ENCODE results near the gene ANO9.
A peak's percentile ranks its signal among the peaks of the same experiment; 100 is the strongest.

ANO9 gene

DNA sequence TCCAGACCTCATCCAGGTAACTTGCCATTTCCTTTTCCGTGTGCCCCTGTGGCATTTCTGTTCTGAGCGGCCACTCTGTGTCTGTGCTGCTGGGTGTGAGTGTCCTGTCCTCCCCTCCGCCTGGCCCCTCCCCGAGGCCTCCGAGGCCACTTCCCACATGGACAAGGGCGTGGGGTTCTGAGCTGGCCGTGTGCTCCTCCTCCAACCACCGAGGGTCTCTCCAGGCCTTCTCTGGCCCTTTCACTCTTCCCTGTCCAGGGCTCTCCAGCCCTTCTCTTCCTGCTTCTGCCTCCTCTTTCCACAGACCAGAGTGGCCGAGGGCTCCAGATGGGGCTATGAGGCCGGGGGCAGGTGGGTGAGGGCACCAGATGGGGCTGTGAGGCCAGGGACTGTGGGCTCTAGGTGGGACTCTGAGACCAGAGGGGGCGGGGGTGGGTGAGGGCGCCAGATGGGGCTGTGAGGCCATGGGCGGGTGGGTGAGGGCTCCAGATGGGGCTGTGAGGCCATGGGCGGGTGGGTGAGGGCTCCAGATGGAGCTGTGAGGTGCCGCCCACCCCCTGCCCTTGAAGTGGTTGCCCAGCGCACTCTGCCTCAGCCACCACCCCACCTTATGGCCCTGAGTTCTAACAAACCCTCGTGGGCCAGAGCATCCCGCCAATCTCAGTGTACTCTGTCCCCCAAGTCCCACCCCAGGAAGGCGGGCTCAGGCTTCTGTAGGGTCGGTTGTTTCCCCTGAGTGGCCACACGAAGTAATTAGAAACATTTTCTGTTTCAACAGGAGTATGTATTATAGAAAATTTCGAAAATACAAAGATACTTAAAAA, 32.4 kb upstream of the ANO9 start:
- Histone ChIP-seq H3K27me3 (ENCODE audit: insufficient read depth, low read length) (no peaks in the 10 kb centered on the region), H3K79me2 (ENCODE audit: control insufficient read depth, insufficient read depth, low read length, poor library complexity) (peaks cover 2% of the 10 kb centered on the region), H2BK120ac (ENCODE audit: insufficient read depth, low read length, poor library complexity) (no peak overlapping the region), H3K14ac (ENCODE audit: low read length) (no peak overlapping the region), H2BK12ac (ENCODE audit: low read length) (no peak overlapping the region), H2AK5ac (ENCODE audit: low read length) (no peak overlapping the region), H3K4me3 (ENCODE audit: low read depth, low read length) (no peak overlapping the region), H3K4ac (ENCODE audit: low read depth, low read length) (peak overlapping the region; percentile 15), H4K91ac (ENCODE audit: low read depth, low read length) (no peak overlapping the region), H3K18ac (ENCODE audit: low read length) (peak overlapping the region; percentile 2), H3K4me1 (ENCODE audit: control insufficient read depth in 1 of 2, insufficient read depth in 2 of 2, low read length in 2 of 2) (peaks cover 10 to 21% of the 10 kb centered on the region in 2 experiments), H3K36me3 (ENCODE audit: control insufficient read depth in 1 of 2, insufficient read depth in 2 of 2, low read length in 2 of 2) (peaks cover 8 to 14% of the 10 kb centered on the region in 2 experiments), H3K4me2 (ENCODE audit: low read length) (no peak overlapping the region), H3K27ac (ENCODE audit: low read depth, low read length) (no peak overlapping the region), H2AFZ (ENCODE audit: insufficient read depth, low read length, poor library complexity) (no peak overlapping the region), H3K9me3 (ENCODE audit: insufficient read depth, low read depth, low read length) (peaks cover 6% of the 10 kb centered on the region), H3K23ac (ENCODE audit: low read length) (no peak overlapping the region), H3K79me1 (ENCODE audit: low read length) (peaks cover 5% of the 10 kb centered on the region), H4K8ac (ENCODE audit: low read depth, low read length) (no peak overlapping the region), H3K9ac (ENCODE audit: low read length) (no peak overlapping the region), H2BK5ac (ENCODE audit: low read depth, low read length, poor library complexity) (no peak overlapping the region), H4K12ac (ENCODE audit: low read depth, low read length) (no peak overlapping the region)
- DNase-seq, result no peak
- no CpG with 5 or more reads among the region's 22 CpGs for WGBS (ENCODE audit: extremely low coverage, insufficient coverage, insufficient read length)

DNA sequence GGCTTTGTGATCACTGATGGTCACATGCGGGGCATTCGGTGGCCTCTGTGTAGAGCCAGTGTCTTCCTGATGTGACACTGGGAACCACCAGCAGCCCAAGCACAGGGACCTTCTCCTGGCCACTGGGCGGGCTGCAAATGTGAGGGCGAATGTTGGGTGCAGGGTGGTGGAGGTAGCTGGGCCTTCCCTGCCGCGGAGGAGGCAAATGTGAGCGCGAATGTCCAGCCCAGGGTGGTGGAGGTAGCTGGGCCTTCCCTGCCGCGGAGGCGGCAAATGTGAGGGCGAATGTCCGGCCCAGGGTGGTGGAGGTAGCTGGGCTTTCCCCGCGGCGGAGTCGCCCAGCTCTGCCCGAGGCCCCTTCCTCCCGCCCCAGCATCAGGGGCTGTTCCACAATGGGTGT, 31.6 kb upstream of the ANO9 start:
- H4K12ac ChIP-seq (ENCODE audit: low read depth, low read length), result no peak overlapping the region
- no peak overlapping the region for H3K27ac ChIP-seq (ENCODE audit: low read depth, low read length)
- H3K4me3 ChIP-seq (ENCODE audit: low read depth, low read length), result no peak overlapping the region
- no peak overlapping the region for H3K23ac ChIP-seq (ENCODE audit: low read length)
- peak overlapping the region; percentile 25 for H3K4ac ChIP-seq (ENCODE audit: low read depth, low read length)
- no peak overlapping the region for H2BK120ac ChIP-seq (ENCODE audit: insufficient read depth, low read length, poor library complexity)
- no peak overlapping the region for H2AFZ ChIP-seq (ENCODE audit: insufficient read depth, low read length, poor library complexity)
- WGBS (ENCODE audit: extremely low coverage, insufficient coverage, insufficient read length), result no CpG with 5 or more reads among the region's 19 CpGs
- H3K4me1 ChIP-seq (ENCODE audit: control insufficient read depth in 1 of 2, insufficient read depth in 2 of 2, low read length in 2 of 2), result peaks cover 13 to 24% of the 10 kb centered on the region in 2 experiments
- H3K9ac ChIP-seq (ENCODE audit: low read length), result no peak overlapping the region
- no peak overlapping the region for H4K8ac ChIP-seq (ENCODE audit: low read depth, low read length)
- H2BK12ac ChIP-seq (ENCODE audit: low read length), result no peak overlapping the region
- DNase-seq, result no peak
- no peak overlapping the region for H3K4me2 ChIP-seq (ENCODE audit: low read length)
- H3K9me3 ChIP-seq (ENCODE audit: insufficient read depth, low read depth, low read length), result peaks cover 6% of the 10 kb centered on the region
- H2BK5ac ChIP-seq (ENCODE audit: low read depth, low read length, poor library complexity), result no peak overlapping the region
- peak overlapping the region; percentile 31 for H3K18ac ChIP-seq (ENCODE audit: low read length)
- H2AK5ac ChIP-seq (ENCODE audit: low read length), result no peak overlapping the region
- H3K27me3 ChIP-seq (ENCODE audit: insufficient read depth, low read length), result no peaks in the 10 kb centered on the region
- H4K91ac ChIP-seq (ENCODE audit: low read depth, low read length), result no peak overlapping the region
- peaks cover 2% of the 10 kb centered on the region for H3K79me2 ChIP-seq (ENCODE audit: control insufficient read depth, insufficient read depth, low read length, poor library complexity)
- peaks cover 7% of the 10 kb centered on the region for H3K79me1 ChIP-seq (ENCODE audit: low read length)
- peaks cover 4 to 12% of the 10 kb centered on the region in 2 experiments for H3K36me3 ChIP-seq (ENCODE audit: control insufficient read depth in 1 of 2, insufficient read depth in 2 of 2, low read length in 2 of 2)
- H3K14ac ChIP-seq (ENCODE audit: low read length), result no peak overlapping the region

DNA sequence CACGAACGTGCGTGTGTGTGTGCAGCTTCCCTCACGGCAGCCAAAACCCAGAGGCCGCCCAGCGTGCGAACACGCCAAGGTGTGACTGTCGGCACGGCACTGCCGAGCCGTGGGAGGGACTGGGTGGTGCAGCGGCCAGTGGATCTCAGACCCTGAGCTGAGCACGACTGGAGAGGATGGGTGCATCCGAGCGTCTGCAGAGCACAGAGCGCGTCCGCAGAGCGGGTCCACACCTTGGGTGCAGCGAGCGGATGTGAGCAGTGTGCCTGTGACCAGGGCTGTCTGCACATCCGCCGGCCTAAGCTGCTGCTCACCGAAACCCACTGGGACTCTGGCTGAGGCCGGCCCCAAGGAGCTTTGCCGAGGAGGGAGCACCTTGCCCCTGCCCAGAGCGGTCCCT, 31.0 kb upstream of the ANO9 start:
- Histone ChIP-seq H3K4me1 (ENCODE audit: control insufficient read depth in 1 of 2, insufficient read depth in 2 of 2, low read length in 2 of 2) (peaks cover 14 to 30% of the 10 kb centered on the region in 2 experiments), H2AK5ac (ENCODE audit: low read length) (no peak overlapping the region), H4K12ac (ENCODE audit: low read depth, low read length) (no peak overlapping the region), H4K8ac (ENCODE audit: low read depth, low read length) (no peak overlapping the region), H3K79me1 (ENCODE audit: low read length) (peaks cover 7% of the 10 kb centered on the region), H3K36me3 (ENCODE audit: control insufficient read depth in 1 of 2, insufficient read depth in 2 of 2, low read length in 2 of 2) (peaks cover 4 to 12% of the 10 kb centered on the region in 2 experiments), H2BK12ac (ENCODE audit: low read length) (no peak overlapping the region), H3K4me3 (ENCODE audit: low read depth, low read length) (no peak overlapping the region), H2BK5ac (ENCODE audit: low read depth, low read length, poor library complexity) (no peak overlapping the region), H3K79me2 (ENCODE audit: control insufficient read depth, insufficient read depth, low read length, poor library complexity) (peaks cover 2% of the 10 kb centered on the region), H3K9ac (ENCODE audit: low read length) (no peak overlapping the region), H3K9me3 (ENCODE audit: insufficient read depth, low read depth, low read length) (peaks cover 6% of the 10 kb centered on the region), H4K91ac (ENCODE audit: low read depth, low read length) (no peak overlapping the region), H3K27me3 (ENCODE audit: insufficient read depth, low read length) (no peaks in the 10 kb centered on the region), H3K27ac (ENCODE audit: low read depth, low read length) (no peak overlapping the region), H3K18ac (ENCODE audit: low read length) (no peak overlapping the region), H2AFZ (ENCODE audit: insufficient read depth, low read length, poor library complexity) (no peak overlapping the region), H3K4ac (ENCODE audit: low read depth, low read length) (no peak overlapping the region), H2BK120ac (ENCODE audit: insufficient read depth, low read length, poor library complexity) (no peak overlapping the region), H3K14ac (ENCODE audit: low read length) (no peak overlapping the region), H3K4me2 (ENCODE audit: low read length) (no peak overlapping the region), H3K23ac (ENCODE audit: low read length) (no peak overlapping the region)
- no CpG with 5 or more reads among the region's 28 CpGs for WGBS (ENCODE audit: extremely low coverage, insufficient coverage, insufficient read length)
- DNase-seq, result no peak

DNA sequence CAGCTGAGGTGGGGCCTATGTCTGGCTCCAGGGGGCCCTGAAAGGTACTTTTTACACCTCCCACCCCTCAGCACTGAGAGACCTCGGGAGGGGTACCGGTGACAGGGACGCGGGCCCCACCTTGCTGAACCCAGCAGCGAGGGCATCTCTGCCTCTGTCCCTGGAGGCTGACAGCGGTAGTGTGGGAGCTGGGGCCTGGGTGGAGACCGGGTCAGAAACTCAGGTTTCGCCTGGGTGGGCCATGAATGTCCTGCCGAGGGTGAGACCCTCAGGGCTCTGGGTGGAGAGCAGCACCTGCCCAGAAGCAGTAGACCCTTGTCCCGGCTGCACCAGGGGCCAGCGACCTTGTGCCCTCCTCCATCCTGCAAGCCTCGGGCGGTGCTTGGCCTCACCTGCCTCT, 30.5 kb upstream of the ANO9 start:
- Histone ChIP-seq H3K79me1 (ENCODE audit: low read length) (peaks cover 7% of the 10 kb centered on the region), H3K4me3 (ENCODE audit: low read depth, low read length) (no peak overlapping the region), H3K36me3 (ENCODE audit: control insufficient read depth in 1 of 2, insufficient read depth in 2 of 2, low read length in 2 of 2) (peaks cover 4 to 12% of the 10 kb centered on the region in 2 experiments)

More for the DNA sequence above, 30.5 kb upstream of the ANO9 start:
- no peak overlapping the region for H3K4ac ChIP-seq (ENCODE audit: low read depth, low read length)
- H4K91ac ChIP-seq (ENCODE audit: low read depth, low read length), result no peak overlapping the region
- H3K27ac ChIP-seq (ENCODE audit: low read depth, low read length), result no peak overlapping the region
- H3K79me2 ChIP-seq (ENCODE audit: control insufficient read depth, insufficient read depth, low read length, poor library complexity), result peaks cover 2% of the 10 kb centered on the region
- no peak overlapping the region for H4K8ac ChIP-seq (ENCODE audit: low read depth, low read length)
- no peak overlapping the region for H3K4me2 ChIP-seq (ENCODE audit: low read length)
- H4K12ac ChIP-seq (ENCODE audit: low read depth, low read length), result no peak overlapping the region
- no peak overlapping the region for H2BK5ac ChIP-seq (ENCODE audit: low read depth, low read length, poor library complexity)
- H3K9me3 ChIP-seq (ENCODE audit: insufficient read depth, low read depth, low read length), result peaks cover 6% of the 10 kb centered on the region
- H2BK120ac ChIP-seq (ENCODE audit: insufficient read depth, low read length, poor library complexity), result no peak overlapping the region
- peaks cover 14 to 31% of the 10 kb centered on the region in 2 experiments for H3K4me1 ChIP-seq (ENCODE audit: control insufficient read depth in 1 of 2, insufficient read depth in 2 of 2, low read length in 2 of 2)
- WGBS (ENCODE audit: extremely low coverage, insufficient coverage, insufficient read length), result no CpG with 5 or more reads among the region's 13 CpGs
- no peaks in the 10 kb centered on the region for H3K27me3 ChIP-seq (ENCODE audit: insufficient read depth, low read length)
- no peak overlapping the region for H2AK5ac ChIP-seq (ENCODE audit: low read length)
- H3K18ac ChIP-seq (ENCODE audit: low read length), result no peak overlapping the region
- DNase-seq, result no peak
- H3K14ac ChIP-seq (ENCODE audit: low read length), result no peak overlapping the region
- H2BK12ac ChIP-seq (ENCODE audit: low read length), result no peak overlapping the region
- H2AFZ ChIP-seq (ENCODE audit: insufficient read depth, low read length, poor library complexity), result no peak overlapping the region
- no peak overlapping the region for H3K23ac ChIP-seq (ENCODE audit: low read length)
- no peak overlapping the region for H3K9ac ChIP-seq (ENCODE audit: low read length)
